HEK293 (cell line): ENCODE measurements around the gene IL22RA1.

ENCODE experiments used
- CTCF ChIA-PET: fragments of 350-600 bp; formaldehyde crosslinking; extraction: SDS; loops from one replicate; lab custom pipeline; 2021; ENCODE audit warnings: antibody characterized with exemption; lab: Yijun Ruan, JAX
- POLR2A ChIA-PET: fragments of 300-600 bp; formaldehyde crosslinking; extraction: SDS; loops from one replicate; lab custom pipeline; 2020; ENCODE audit warnings: antibody characterized with exemption, inconsistent platforms; lab: Yijun Ruan, JAX
- H3K27ac ChIP-seq: fragments of 200-500 bp; sonication (Bioruptor generic); 2 replicates; pipeline ENCODE4 v1.5.1; 2014; ENCODE audit warnings: low read depth, low read length, control low read depth, inconsistent platforms; ENCODE audit errors: extremely low read depth
- H3K36me3 ChIP-seq, 2 experiments: fragments of 200-500 bp in 1 of 2; sonication (Bioruptor generic) in 1 of 2; 1 replicate in 1 of 2; 2 replicates in 1 of 2; pipeline ENCODE4 v1.5.1; 2014 to 2017; ENCODE audit warnings: inconsistent platforms in 2 of 2, low read length in 2 of 2; ENCODE audit not compliant: control insufficient read depth in 2 of 2, insufficient read depth in 1 of 2
- H3K4me1 ChIP-seq: fragments of 200-500 bp; sonication (Bioruptor generic); 2 replicates; pipeline ENCODE4 v1.5.1; 2014; ENCODE audit warnings: mild to moderate bottlenecking, low read length, inconsistent platforms; ENCODE audit not compliant: control insufficient read depth, insufficient read depth
- H3K4me3 ChIP-seq: 2 replicates; pipeline ENCODE4 v1.5.1; 2011; ENCODE audit warnings: low read depth, mild to moderate bottlenecking, control low read depth, low read length, moderate library complexity
- H3K9me3 ChIP-seq: fragments of 200-500 bp; sonication (Bioruptor generic); 2 replicates; pipeline ENCODE4 v1.5.1; 2014; ENCODE audit warnings: low read depth, low read length, inconsistent platforms; ENCODE audit not compliant: control insufficient read depth, insufficient read depth
- PRDM10 ChIP-seq: fragments of 450-650 bp; formaldehyde crosslinking; IDR thresholded peaks from 2 replicates; pipeline ENCODE4 v1.5.1; 2016; ENCODE audit warnings: missing biosample characterization, missing genetic modification characterization
- SETDB1 ChIP-seq: IDR thresholded peaks from one replicate; pipeline ENCODE4 v1.6.1; 2017; ENCODE audit warnings: mild to moderate bottlenecking, low read length, moderate library complexity, mixed read lengths; ENCODE audit not compliant: insufficient read length
- TRIM28 ChIP-seq: IDR thresholded peaks from 2 replicates; pipeline ENCODE4 v1.6.1; 2011; ENCODE audit warnings: low read length, control low read depth, borderline replicate concordance
- ZBTB48 ChIP-seq: fragments of 450-650 bp; formaldehyde crosslinking; IDR thresholded peaks from 2 replicates; pipeline ENCODE4 v1.5.1; 2016; ENCODE audit warnings: missing biosample characterization, missing genetic modification characterization
- ZBTB7A ChIP-seq: fragments of 450-650 bp; formaldehyde crosslinking; IDR thresholded peaks from 2 replicates; pipeline ENCODE4 v1.5.1; 2016; ENCODE audit warnings: low read depth, missing biosample characterization, missing genetic modification characterization
- ZFP3 ChIP-seq: fragments of 450-650 bp; formaldehyde crosslinking; IDR thresholded peaks from 2 replicates; pipeline ENCODE4 v1.5.1; 2016; ENCODE audit warnings: low read depth, missing biosample characterization, missing genetic modification characterization
- ZIC2 ChIP-seq: fragments of 450-650 bp; formaldehyde crosslinking; IDR thresholded peaks from 2 replicates; pipeline ENCODE4 v1.5.1; 2016; ENCODE audit warnings: missing biosample characterization, missing genetic modification characterization
- ZNF157 ChIP-seq: fragments of 450-650 bp; formaldehyde crosslinking; IDR thresholded peaks from 2 replicates; pipeline ENCODE4 v1.5.1; 2016; ENCODE audit warnings: missing biosample characterization, missing genetic modification characterization
- ZNF248 ChIP-seq: fragments of 450-650 bp; formaldehyde crosslinking; IDR thresholded peaks from 2 replicates; pipeline ENCODE4 v1.5.1; 2017; ENCODE audit warnings: missing biosample characterization, missing genetic modification characterization
- ZNF354C ChIP-seq: fragments of 450-650 bp; formaldehyde crosslinking; IDR thresholded peaks from 2 replicates; pipeline ENCODE4 v1.5.1; 2016; ENCODE audit warnings: missing biosample characterization, missing genetic modification characterization, low read depth, borderline replicate concordance
- ZNF530 ChIP-seq: fragments of 450-650 bp; formaldehyde crosslinking; IDR thresholded peaks from 2 replicates; pipeline ENCODE4 v1.5.1; 2016; ENCODE audit warnings: low read depth, missing biosample characterization, missing genetic modification characterization
- ZNF610 ChIP-seq: fragments of 450-650 bp; formaldehyde crosslinking; IDR thresholded peaks from 2 replicates; pipeline ENCODE4 v1.5.1; 2016; ENCODE audit warnings: missing biosample characterization, missing genetic modification characterization, borderline replicate concordance
- ZNF624 ChIP-seq: fragments of 450-650 bp; formaldehyde crosslinking; IDR thresholded peaks from 2 replicates; pipeline ENCODE4 v1.5.1; 2017; ENCODE audit warnings: missing biosample characterization, missing genetic modification characterization
- ZNF791 ChIP-seq: fragments of 450-650 bp; formaldehyde crosslinking; IDR thresholded peaks from 2 replicates; pipeline ENCODE4 v1.5.1; 2016; ENCODE audit warnings: missing biosample characterization, missing genetic modification characterization
- TF ChIP-seq, protein P1 (sequence below): fragments of 450-650 bp; formaldehyde crosslinking; IDR thresholded peaks from 2 replicates; pipeline ENCODE4 v1.5.1; 2016; ENCODE audit warnings: missing biosample characterization, missing genetic modification characterization
- TF ChIP-seq, protein P2 (sequence below): fragments of 450-650 bp; formaldehyde crosslinking; IDR thresholded peaks from 2 replicates; pipeline ENCODE4 v1.5.1; 2016; ENCODE audit warnings: missing biosample characterization, missing genetic modification characterization

IL22RA1 gene

DNA sequence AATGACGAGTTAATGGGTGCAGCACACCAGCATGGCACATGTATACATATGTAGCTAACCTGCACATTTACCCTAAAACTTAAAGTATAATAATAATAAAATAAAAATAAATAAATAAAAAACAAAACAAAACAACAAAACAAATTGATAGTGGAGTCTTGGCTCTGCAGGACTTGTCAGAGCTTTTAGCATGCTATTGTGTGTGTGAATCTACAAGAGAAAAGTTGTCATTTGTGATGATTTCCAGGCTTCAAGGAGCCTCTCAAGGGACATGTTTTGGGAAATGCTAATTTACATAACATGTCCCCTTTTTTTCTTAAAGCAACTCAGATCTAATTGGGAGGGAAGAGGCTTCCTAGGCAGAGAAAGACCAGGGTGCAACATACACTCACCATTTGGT, 9.1 kb downstream of the IL22RA1 start (continued):
- TF ChIP-seq ZIC2 (tag by site-specific recombination) (no peak), ZNF791 (no peak), ZNF157 (no peak), ZNF354C (no peak), ZNF610 (no peak)

- H3K9me3 ChIP-seq, result no peaks in the 10 kb centered on the region
- peak; percentile 51; the same call in 1 of the 2 replicates for TF ChIP-seq TRIM28
- peak; percentile 86 for TF ChIP-seq SETDB1
- TF ChIP-seq ZNF354C, result no peak
- TF ChIP-seq, protein P1, sequence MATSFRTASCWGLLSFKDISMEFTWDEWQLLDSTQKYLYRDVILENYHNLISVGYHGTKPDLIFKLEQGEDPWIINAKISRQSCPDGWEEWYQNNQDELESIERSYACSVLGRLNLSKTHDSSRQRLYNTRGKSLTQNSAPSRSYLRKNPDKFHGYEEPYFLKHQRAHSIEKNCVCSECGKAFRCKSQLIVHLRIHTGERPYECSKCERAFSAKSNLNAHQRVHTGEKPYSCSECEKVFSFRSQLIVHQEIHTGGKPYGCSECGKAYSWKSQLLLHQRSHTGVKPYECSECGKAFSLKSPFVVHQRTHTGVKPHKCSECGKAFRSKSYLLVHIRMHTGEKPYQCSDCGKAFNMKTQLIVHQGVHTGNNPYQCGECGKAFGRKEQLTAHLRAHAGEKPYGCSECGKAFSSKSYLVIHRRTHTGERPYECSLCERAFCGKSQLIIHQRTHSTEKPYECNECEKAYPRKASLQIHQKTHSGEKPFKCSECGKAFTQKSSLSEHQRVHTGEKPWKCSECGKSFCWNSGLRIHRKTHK (tag by site-specific recombination), result peak; percentile 62; the same call in 1 of the 2 replicates
- TF ChIP-seq, all 188 proteins: peak for 3
- ChIA-PET POLR2A (no interaction called here), CTCF (no interaction called here)
- no peak overlapping the region for H3K27ac ChIP-seq
- no peaks in the 10 kb centered on the region for H3K4me1 ChIP-seq
- H3K4me3 ChIP-seq, result no peak overlapping the region
- no peaks in the 10 kb centered on the region for H3K36me3 ChIP-seq
These were observed 12.6 kb downstream of the IL22RA1 start for GRCh38 chr1:24130385-24130784.

GRCh38 chr1:24127801-24128363, 15.1 kb downstream of the IL22RA1 start:
- H3K4me1 ChIP-seq, result no peaks in the 10 kb centered on the region
- no peaks in the 10 kb centered on the region for H3K9me3 ChIP-seq
- CTCF ChIA-PET, result interaction anchor here (0.6 to 0.7 kb wide), 2 partner anchors 264 to 273 kb away, joined by 3 to 5 read pairs; no protein-coding TSS in a partner anchor
- H3K27ac ChIP-seq, result no peak overlapping the region
- TF ChIP-seq ZFP3 (tag by site-specific recombination), result no peak
- TF ChIP-seq ZBTB7A, result no peak
- TF ChIP-seq, protein P2, sequence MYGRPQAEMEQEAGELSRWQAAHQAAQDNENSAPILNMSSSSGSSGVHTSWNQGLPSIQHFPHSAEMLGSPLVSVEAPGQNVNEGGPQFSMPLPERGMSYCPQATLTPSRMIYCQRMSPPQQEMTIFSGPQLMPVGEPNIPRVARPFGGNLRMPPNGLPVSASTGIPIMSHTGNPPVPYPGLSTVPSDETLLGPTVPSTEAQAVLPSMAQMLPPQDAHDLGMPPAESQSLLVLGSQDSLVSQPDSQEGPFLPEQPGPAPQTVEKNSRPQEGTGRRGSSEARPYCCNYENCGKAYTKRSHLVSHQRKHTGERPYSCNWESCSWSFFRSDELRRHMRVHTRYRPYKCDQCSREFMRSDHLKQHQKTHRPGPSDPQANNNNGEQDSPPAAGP (tag by site-specific recombination), result no peak
- no peak for TF ChIP-seq ZNF624 (tag by site-specific recombination)
- no peak for TF ChIP-seq PRDM10
- no peak for TF ChIP-seq ZNF530 (tag by site-specific recombination)
- TF ChIP-seq ZNF248, result no peak
- TF ChIP-seq ZBTB48, result no peak
- TF ChIP-seq, all 188 proteins: peak for 0
- Histone ChIP-seq H3K4me3 (no peak overlapping the region), H3K36me3 (no peaks in the 10 kb centered on the region)
- POLR2A ChIA-PET, result interaction anchor here (0.7 kb wide), 1 partner anchor 20 kb away, joined by 4 read pairs; no protein-coding TSS in a partner anchor
